Glomerular endothelial cell (primary cell): Measurements from ENCODE around the gene PIP5K1B. TPM values are rescaled to one million over a fixed set of nuclear protein-coding genes. Genes with fewer than 3 reads are reported as not detected.
A peak's percentile ranks its signal among the peaks of the same experiment; 100 is the strongest.

Experiments
- DNase-seq: peaks from one replicate; pipeline ENCODE4 v3.0.0-alpha.2; 2011; ENCODE audit warnings: low read depth, low spot score; ENCODE audit errors: extremely low read depth
- total RNA-seq: library from RNA; depleted of rRNA; stranded (reverse); fragments of >200 nt; gene quantifications from 2 replicates; pipeline ENCODE4 v1.2.3, GENCODE V29; 2015

PIP5K1B gene
- total RNA-seq, 1 donor from 2014 or later, result 0.23 TPM

- no peak for DNase-seq
These were observed 63.6 kb downstream of the PIP5K1B start for GRCh38 chr9:68768619-68769018.

GRCh38 chr9:68769852-68770251, 64.8 kb downstream of the PIP5K1B start:
- no peak for DNase-seq

DNA sequence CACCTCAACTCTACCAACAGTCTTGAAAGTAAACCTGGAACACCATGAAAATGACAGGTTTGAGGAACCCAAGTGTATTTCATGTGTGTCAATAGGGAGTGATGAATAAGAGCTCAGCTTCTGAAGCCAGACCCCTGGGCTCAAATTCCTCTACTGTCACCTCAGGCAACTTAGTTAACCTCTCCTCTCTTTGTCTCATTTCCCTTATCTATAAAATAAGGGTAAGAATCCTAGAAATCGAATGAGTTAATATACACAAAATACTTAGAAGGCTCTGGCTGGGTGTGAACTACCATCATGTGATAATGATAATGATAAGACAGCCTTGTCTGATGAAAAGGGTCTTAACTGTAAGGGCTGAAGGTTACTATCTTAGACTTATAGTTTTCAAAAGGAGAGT, 66.3 kb downstream of the PIP5K1B start:
- no peak for DNase-seq

DNA sequence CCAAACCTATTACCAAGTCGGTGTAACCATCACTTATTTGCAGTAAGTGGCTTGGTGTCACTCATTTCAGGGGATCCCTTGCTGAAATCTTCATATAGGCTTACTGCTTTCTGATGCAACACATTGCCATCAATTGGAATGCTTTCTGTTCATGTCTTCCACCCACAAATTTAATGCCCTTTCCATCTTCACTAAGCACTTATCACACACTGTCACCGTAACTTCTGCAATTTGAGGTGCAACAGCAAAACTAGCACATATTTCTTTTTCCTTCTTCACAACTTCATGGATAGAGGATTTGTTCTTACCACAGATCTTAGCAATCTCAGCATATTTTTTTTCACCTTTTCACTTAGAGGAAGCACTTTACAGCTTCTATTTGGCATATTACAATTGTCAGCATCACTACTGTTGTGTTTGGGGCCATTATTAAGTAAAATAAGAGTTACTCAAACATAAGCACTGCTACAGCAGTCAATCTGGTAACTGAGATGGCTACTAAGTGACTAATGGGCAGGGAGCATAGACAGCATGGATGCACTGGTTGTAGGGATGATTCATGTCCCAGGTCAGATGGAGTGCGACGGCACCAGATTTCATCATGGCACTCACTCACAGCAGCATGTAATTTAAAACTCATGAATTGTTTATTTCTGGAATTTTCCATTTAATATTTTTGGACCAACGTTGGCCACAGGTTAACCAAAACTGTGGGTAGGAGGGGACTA, 70.1 kb downstream of the PIP5K1B start:
- DNase-seq, result no peak

DNA sequence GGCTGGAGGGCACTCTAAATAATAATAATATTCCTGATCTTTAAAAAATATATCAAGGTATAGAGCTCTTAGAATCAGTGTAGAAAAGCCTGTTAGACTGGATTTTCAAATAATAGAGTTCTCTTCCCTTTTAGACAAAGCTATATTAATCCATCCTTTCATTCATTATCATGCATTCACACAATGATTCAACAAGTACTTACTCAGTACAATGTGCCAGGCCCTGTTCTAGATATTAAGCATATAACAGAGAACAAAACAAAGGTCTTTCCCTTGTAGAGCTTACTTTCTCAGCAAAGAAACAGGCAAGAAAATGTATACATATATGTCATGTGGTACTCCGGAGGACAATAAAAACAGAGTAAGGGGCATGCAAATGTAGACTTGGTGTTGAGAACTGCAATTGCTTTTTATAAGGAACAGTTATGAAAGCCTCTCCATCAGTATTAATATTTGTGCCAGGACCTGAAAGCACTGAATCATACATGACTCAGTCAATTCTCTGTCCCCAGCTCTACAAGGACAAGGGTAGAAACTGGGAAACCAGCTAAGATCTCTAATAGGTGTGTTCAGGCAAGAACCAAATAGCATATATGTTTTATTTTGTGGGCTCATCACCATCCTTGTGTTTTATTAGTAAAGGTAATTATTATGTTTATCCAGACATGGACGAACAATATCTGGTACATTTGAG, 72.2 kb downstream of the PIP5K1B start:
- no peak for DNase-seq

GRCh38 chr9:68778635-68779034, 73.6 kb downstream of the PIP5K1B start:
- DNase-seq, result no peak

- peak; percentile 50 for DNase-seq
These were observed 74.7 kb downstream of the PIP5K1B start for GRCh38 chr9:68779558-68780379.

GRCh38 chr9:68780380-68780712, 75.3 kb downstream of the PIP5K1B start:
- no peak for DNase-seq

- DNase-seq, result no peak
These were observed 75.7 kb downstream of the PIP5K1B start for GRCh38 chr9:68780720-68781119.

- DNase-seq, result no peak
These were observed 76.9 kb downstream of the PIP5K1B start for GRCh38 chr9:68781928-68782327.

- no peak for DNase-seq
These were observed 77.5 kb downstream of the PIP5K1B start for GRCh38 chr9:68782546-68782945.

DNA sequence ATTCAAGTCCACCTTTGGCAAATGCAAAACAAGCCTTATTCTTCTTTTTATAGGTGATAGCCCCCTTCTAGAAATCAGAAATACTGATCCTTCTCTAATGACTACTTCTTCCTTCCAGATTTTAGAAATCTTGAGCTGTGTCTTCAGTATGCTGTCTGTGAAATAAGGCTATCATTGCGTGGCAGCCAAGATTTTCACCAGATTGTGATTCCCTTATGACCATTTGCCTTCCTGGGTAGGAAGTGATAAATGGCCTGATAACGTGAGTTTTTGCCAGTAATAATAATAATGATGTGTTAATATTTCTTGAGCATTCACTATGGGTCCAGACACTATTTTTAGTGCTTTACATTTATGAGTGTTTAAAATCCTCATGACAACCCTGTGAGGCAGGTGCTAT, 80.9 kb downstream of the PIP5K1B start:
- DNase-seq, result no peak

DNA sequence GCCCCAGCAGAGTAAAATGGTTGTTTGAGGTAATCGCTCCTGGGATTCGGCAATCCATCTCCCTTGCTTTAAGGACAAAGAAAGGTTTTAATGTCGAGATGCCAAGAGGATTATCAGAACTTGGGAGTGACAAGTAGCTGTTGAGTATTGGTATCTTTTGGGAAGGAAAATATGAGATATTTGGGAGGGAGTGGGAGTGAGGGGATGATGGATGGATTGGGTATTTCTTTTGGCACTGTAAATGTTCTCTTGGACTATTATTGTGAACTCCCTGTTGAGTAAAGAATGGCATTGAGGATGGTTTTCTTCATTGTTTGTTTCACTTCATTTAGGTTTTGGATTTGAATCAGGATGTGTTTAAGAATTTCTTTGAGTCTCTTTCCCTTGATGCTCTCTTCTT, 86.1 kb downstream of the PIP5K1B start:
- no peak for DNase-seq

GRCh38 chr9:68793605-68794343, 88.7 kb downstream of the PIP5K1B start:
- DNase-seq, result no peak

GRCh38 chr9:68794898-68795297, 89.9 kb downstream of the PIP5K1B start:
- no peak for DNase-seq

GRCh38 chr9:68795411-68795810, 90.4 kb downstream of the PIP5K1B start:
- DNase-seq, result no peak

DNA sequence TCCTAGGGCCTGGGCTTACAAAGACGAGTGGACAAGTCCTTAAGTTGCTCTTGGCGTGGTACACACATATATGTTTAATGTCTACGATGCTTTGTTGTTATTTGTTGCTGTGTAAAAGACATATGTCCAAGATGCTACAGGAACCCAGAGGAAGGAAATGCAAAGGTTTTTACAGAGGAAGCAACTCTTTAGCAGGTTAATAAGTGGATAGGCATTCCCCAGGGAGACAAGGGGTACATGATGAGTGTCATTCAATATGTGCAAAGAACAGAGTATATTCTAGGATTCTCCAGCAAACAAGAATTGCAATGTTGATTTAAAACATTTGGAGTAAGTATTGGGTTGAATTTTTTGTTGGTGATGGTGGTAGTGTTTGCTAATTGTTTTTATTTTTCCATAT, 92.1 kb downstream of the PIP5K1B start:
- DNase-seq, result no peak

- DNase-seq, result no peak
These were observed 93.4 kb downstream of the PIP5K1B start for GRCh38 chr9:68798423-68798822.

DNA sequence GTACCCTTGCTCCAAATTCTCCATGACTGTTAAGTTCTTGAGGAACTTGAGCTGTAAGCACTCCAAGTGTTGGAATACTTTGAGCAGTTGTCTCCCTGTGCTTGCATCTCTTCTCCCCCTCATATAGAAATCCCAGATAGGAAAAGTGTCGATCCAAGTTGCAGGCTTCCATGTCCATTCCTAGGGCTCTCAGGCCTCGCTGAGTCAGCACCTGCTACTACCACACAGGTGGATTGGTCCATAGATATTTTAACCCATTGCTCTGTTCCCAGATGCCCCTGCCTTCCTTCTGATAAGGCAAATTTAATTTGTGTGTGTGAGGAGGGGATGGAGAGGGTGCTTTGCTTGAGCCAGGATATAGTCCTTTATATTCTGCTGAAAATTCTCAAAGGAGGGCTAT, 95.8 kb downstream of the PIP5K1B start:
- no peak for DNase-seq

DNA sequence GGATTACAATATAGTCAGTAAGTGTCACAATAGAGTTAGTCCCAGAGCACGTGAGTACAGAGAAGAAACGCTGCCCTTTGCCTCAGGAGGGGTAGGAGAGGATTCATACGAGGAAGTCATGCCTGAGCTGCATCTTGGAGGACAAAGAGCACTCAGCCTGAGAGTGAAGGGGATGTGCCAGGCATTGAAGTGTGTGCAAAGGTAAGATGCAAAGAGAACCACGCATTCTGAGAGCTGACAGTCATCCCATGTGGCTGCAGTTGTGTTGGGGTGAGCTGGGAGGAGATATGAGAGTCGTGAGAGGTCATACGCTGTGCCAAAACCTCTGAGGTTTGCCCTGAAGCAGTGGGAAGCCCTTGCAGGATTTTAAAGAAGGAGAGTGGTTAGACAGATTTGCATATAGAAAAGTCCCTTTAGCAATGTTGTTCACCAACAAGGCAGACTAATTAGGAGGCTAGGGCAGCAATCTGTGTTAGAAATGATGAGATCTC, 97.5 kb downstream of the PIP5K1B start:
- no peak for DNase-seq
